Stimulated activated CD8-positive, alpha-beta memory T cell treated with anti-CD3 and anti-CD28 coated beads, Interleukin-15, amount 100 ng/mL, for 4 hours (primary cell): Measurements from ENCODE around the gene TMEM94.

Source experiments
- DNase-seq, 2 donors: peaks; one replicate each; pipeline ENCODE4 v3.0.0-alpha.2; 2020; ENCODE audit warnings: low read depth in 2 of 2

The TMEM94 gene

GRCh38 chr17:75525806-75526554 is 69.5 kb downstream of the TMEM94 start:
- DNase-seq: no peak

- DNase-seq: no peak
Observed at GRCh38 chr17:75526555-75527270, 70.3 kb downstream of the TMEM94 start.

GRCh38 chr17:75530837-75531720 is 74.6 kb downstream of the TMEM94 start:
- DNase-seq: no peak

GRCh38 chr17:75531721-75532072 is 75.3 kb downstream of the TMEM94 start:
- DNase-seq: no peak

- peak; percentile 33 to 45 for DNase-seq
Observed at GRCh38 chr17:75535119-75535537, 78.7 kb downstream of the TMEM94 start.

GRCh38 chr17:75535871-75536270 is 79.4 kb downstream of the TMEM94 start:
- DNase-seq: no peak

- no peak for DNase-seq
Observed at GRCh38 chr17:75536366-75536765, 79.9 kb downstream of the TMEM94 start.

GRCh38 chr17:75539967-75540729 is 83.7 kb downstream of the TMEM94 start:
- no peak for DNase-seq

- no peak for DNase-seq
Observed at GRCh38 chr17:75540923-75541503, 84.6 kb downstream of the TMEM94 start.

- DNase-seq: no peak
Observed at GRCh38 chr17:75542229-75542628, 85.8 kb downstream of the TMEM94 start.

- no peak for DNase-seq
Observed at GRCh38 chr17:75542728-75543336, 86.4 kb downstream of the TMEM94 start.

- DNase-seq: no peak
Observed at GRCh38 chr17:75544250-75544649, 87.8 kb downstream of the TMEM94 start.

GRCh38 chr17:75546181-75546580 is 89.7 kb downstream of the TMEM94 start:
- DNase-seq: no peak

- DNase-seq: no peak
Observed at GRCh38 chr17:75547091-75547490, 90.7 kb downstream of the TMEM94 start.

GRCh38 chr17:75548813-75549212 is 92.4 kb downstream of the TMEM94 start:
- no peak for DNase-seq
